SK-N-MC (cell line): ENCODE measurements around the gene ARHGEF7.

Source experiments
- DNase-seq: peaks from one replicate; pipeline ENCODE4 v3.0.0-alpha.2; 2011; ENCODE audit warnings: low read depth, low spot score
- H3K27ac ChIP-seq: fragments of 200-600 bp; sonication (generic); 2 replicates; pipeline ENCODE4 v1.5.1; 2016; ENCODE audit warnings: mixed run types
- H3K36me3 ChIP-seq: fragments of 200-600 bp; sonication (generic); 2 replicates; pipeline ENCODE4 v1.6.1; 2017; ENCODE audit warnings: antibody characterized with exemption, low read length, mixed read lengths; ENCODE audit not compliant: insufficient read depth
- H3K4me3 ChIP-seq: fragments of 200-600 bp; sonication (generic); 2 replicates; pipeline ENCODE4 v1.5.1; 2016
- H3K9ac ChIP-seq: fragments of 200-600 bp; sonication (generic); 2 replicates; pipeline ENCODE4 v1.8.0; 2017; ENCODE audit warnings: mixed run types, mixed read lengths; ENCODE audit not compliant: insufficient read length
- H3K9me3 ChIP-seq: fragments of 200-600 bp; sonication (generic); 2 replicates; pipeline ENCODE4 v1.6.1; 2017; ENCODE audit warnings: low read depth, mild to moderate bottlenecking, antibody characterized with exemption, low read length, moderate library complexity, mixed read lengths
- EZH2 ChIP-seq: fragments of 200-600 bp; sonication (generic); IDR thresholded peaks from one replicate; pipeline ENCODE4 v1.6.1; 2017; ENCODE audit warnings: antibody characterized with exemption
- FOXP2 ChIP-seq: optimal IDR thresholded peaks from 2 replicates; pipeline ENCODE3; 2011; ENCODE audit warnings: mild to moderate bottlenecking, moderate library complexity; ENCODE audit not compliant: insufficient read depth; ENCODE audit errors: extremely low read length, control extremely low read depth
- POLR2AphosphoS5 ChIP-seq: IDR thresholded peaks from 2 replicates; pipeline ENCODE4 v1.6.1; 2012; ENCODE audit warnings: mild to moderate bottlenecking, low read depth, low read length, borderline replicate concordance

ARHGEF7 gene

DNA sequence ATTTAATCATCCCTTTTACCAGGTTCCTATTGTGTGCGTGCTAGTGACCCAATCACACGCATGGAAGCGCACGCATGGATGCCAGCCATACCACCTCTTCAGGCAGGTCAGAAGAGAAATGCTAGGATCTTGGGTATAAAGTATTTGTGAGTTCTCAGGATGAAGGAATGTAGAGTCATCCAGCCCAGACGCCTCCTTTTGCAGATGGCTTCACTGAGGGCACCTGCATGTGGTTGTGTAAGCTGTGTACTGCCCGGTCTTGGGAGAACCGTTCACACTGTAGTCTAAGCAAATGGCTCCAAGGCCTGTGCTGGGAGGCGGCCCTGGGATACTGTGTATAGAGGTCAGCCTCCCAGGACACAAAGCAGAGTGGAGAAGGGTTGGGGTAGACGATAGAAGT is 7.5 kb downstream of the ARHGEF7 start:
- Histone ChIP-seq H3K4me3 (no peak overlapping the region), H3K27ac (no peak overlapping the region), H3K9me3 (no peaks in the 10 kb centered on the region), H3K36me3 (no peaks in the 10 kb centered on the region), H3K9ac (no peak overlapping the region)
- DNase-seq, result no peak
- no peak for TF ChIP-seq EZH2
- TF ChIP-seq POLR2AphosphoS5, result no peak
- TF ChIP-seq FOXP2, result no peak

DNA sequence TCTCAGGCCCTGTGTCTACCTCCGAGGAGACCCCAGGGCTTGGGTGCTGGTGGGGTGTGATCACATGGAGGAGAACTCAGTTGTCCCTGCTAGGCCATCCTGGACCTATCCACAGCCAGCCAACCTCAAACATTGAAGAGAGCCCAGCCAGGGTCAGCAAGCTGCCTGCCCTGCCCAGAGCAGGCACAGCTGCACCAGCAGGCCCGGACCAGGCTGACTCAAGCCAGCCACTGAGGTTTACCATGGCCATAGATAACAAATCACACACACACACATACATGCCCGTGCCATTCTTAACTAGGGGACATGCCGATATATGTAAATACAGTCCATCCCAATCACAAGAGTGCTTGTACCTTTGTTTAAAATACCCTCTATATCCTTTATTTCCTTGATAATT is 8.1 kb downstream of the ARHGEF7 start:
- no peak overlapping the region for H3K9ac ChIP-seq
- no peak overlapping the region for H3K27ac ChIP-seq
- TF ChIP-seq FOXP2 (no peak), POLR2AphosphoS5 (no peak), EZH2 (no peak)
- H3K36me3 ChIP-seq, result no peaks in the 10 kb centered on the region
- H3K4me3 ChIP-seq, result no peak overlapping the region
- H3K9me3 ChIP-seq, result no peaks in the 10 kb centered on the region
- no peak for DNase-seq

DNA sequence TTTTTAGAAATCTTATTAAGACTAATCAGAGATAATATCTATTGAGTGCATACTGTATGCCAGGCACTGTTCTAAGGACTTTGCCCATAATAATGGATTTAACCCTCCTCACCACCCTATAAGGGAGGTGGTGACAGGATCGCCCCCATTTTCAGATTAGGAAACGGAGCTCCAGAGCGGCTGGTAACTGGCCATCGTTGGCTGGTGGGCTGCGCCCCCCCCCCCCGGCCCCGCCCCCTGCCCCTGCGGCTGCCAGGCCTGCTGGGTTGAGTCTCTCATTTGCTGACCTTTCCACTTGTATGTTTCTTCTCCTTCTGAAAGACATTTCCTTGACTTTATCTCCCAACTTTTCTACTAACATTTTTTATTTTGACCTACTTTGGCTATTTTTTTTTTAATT is 8.5 kb downstream of the ARHGEF7 start:
- TF ChIP-seq POLR2AphosphoS5, result no peak
- TF ChIP-seq EZH2, result no peak
- TF ChIP-seq FOXP2, result no peak
- H3K27ac ChIP-seq, result no peak overlapping the region
- H3K4me3 ChIP-seq, result no peak overlapping the region
- DNase-seq, result no peak
- no peaks in the 10 kb centered on the region for H3K9me3 ChIP-seq
- no peak overlapping the region for H3K9ac ChIP-seq
- H3K36me3 ChIP-seq, result no peaks in the 10 kb centered on the region

DNA sequence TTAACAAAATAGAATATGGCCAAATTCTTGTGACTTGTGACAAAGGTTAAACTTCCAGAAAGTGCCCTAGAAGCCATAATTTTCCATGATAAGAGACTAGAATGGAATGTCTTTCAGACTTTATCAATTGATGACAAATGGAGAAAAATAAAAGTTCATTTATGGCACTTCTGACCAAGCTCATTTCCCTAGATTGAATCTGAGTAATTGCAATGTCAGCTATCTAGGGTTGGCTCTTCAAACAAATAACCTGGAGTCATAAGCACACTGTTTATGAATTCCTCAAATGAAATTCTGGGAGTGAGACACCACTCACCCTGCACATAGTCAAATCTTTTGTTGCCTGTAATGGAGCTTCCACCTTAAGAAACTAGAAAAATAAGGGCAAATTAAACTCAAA is 11.4 kb downstream of the ARHGEF7 start:
- Histone ChIP-seq H3K27ac (no peak overlapping the region), H3K4me3 (no peak overlapping the region), H3K36me3 (no peaks in the 10 kb centered on the region), H3K9ac (no peak overlapping the region), H3K9me3 (no peaks in the 10 kb centered on the region)
- TF ChIP-seq EZH2 (no peak), FOXP2 (no peak), POLR2AphosphoS5 (no peak)
- no peak for DNase-seq

DNA sequence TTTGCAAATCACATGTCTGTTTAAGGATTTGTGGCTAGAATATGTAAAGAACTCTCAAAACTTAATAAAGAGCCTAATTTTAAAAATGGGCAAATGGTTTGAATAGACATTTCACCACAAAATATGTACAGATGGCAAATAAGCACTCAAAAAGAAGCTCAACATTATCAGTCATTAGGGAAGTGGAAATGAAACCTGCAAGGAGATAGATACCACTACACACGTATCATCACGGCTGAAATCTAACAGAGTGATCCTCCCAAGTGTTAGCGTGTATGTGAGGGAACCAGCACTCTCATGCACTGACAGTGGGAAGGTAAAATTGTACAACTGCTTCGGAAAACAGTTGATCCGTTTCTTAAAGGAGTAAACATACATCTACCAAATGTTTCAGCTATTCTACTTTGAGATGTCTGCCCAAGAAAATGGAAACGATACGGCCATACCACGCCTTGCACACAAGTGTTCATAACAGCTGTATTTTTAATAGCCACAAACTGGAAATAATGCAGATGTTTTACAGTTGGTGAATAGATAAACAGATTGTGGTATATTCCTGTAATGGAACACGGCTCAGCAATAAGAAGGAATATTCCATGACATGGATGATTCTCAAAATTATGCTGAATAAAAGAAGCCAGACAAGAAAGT is 14.5 kb downstream of the ARHGEF7 start:
- TF ChIP-seq POLR2AphosphoS5 (no peak), FOXP2 (no peak), EZH2 (no peak)
- Histone ChIP-seq H3K9me3 (no peaks in the 10 kb centered on the region), H3K9ac (no peak overlapping the region), H3K36me3 (no peaks in the 10 kb centered on the region), H3K27ac (no peak overlapping the region), H3K4me3 (no peak overlapping the region)
- no peak for DNase-seq

DNA sequence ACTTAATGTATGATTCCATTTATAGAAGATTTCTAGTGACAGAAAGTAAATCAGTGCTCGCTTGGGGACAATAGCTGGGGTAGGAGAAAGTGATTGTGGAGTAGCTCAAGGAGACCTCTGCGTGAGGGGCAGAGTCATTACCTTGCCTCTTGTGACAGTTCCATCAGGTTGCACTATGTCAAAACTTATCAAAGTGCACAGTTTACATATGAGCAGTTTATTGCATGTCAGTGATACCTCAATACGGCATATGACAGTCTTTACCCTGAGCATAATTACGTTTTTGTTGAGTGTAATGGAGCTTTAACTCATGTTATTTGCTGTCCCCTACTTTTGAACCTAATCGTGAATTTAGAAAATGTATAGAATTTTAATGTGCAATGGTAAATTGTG is 15.0 kb downstream of the ARHGEF7 start:
- no peak overlapping the region for H3K27ac ChIP-seq
- no peak overlapping the region for H3K9ac ChIP-seq
- H3K36me3 ChIP-seq, result no peaks in the 10 kb centered on the region
- no peak for DNase-seq
- TF ChIP-seq EZH2, result no peak
- TF ChIP-seq FOXP2, result no peak
- TF ChIP-seq POLR2AphosphoS5, result no peak
- H3K4me3 ChIP-seq, result no peak overlapping the region
- H3K9me3 ChIP-seq, result no peaks in the 10 kb centered on the region

DNA sequence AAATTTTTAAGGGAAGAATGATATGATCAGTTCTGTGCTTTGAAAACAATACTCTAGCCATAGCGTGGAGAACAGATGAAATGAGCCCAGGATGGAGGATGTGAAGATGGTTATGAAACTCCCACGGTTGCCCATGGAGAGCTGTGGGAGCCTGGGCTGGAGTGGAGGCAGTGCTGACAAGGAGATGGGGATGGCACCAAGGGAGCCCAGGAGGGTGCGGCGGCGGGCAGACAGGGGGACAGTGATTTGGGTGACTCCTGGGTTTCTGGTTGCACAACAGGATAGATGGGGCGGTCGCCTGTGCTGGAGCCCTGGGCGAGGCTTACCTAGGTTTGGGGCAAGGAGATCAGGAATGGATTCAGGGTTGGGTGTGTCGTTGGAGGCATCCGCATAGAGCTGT is 15.9 kb downstream of the ARHGEF7 start:
- H3K9me3 ChIP-seq, result no peaks in the 10 kb centered on the region
- TF ChIP-seq EZH2, result no peak
- TF ChIP-seq POLR2AphosphoS5, result no peak
- TF ChIP-seq FOXP2, result no peak
- no peak for DNase-seq

DNA sequence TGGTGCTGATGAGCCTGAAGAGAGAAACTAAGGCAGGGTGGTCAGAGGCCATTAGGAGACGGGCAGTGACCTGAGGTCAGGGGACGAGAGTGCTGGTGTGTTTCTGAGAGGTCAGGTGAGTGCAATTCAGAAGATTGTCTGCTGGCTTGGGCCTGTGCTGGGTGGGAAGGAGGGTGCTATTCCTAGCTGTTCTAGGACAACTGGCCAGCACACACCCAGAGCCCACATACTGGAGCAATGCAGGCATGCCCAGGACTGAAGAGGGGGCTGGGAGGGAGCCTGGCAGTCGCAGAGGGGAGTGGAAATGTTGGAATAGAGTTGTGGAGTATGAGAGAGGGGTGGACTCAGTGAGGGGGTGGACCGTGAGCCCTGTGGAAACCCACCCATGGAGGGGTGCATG is 16.5 kb downstream of the ARHGEF7 start:
- no peak for DNase-seq
- no peak overlapping the region for H3K27ac ChIP-seq
- no peaks in the 10 kb centered on the region for H3K9me3 ChIP-seq
- no peak for TF ChIP-seq FOXP2
- no peak for TF ChIP-seq EZH2
- no peak for TF ChIP-seq POLR2AphosphoS5
- no peaks in the 10 kb centered on the region for H3K36me3 ChIP-seq
- H3K9ac ChIP-seq, result no peak overlapping the region
- H3K4me3 ChIP-seq, result no peak overlapping the region

More for the DNA sequence above, 15.9 kb downstream of the ARHGEF7 start:
- Histone ChIP-seq H3K4me3 (no peak overlapping the region), H3K27ac (no peak overlapping the region), H3K9ac (no peak overlapping the region), H3K36me3 (no peaks in the 10 kb centered on the region)

DNA sequence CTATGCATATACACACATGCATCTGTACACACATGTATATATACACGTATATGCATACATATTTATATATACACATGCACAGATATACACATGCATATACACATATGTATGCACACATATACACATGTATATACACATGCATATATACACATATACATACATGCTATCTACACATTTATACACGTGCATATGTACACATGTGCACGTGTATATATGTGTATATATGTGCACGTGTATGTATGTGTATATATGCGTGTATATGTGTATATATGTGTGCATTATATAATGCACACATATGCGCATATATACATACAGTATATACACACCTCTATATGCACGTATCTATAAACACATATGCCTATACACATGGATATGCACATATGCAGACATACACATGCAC is 17.8 kb downstream of the ARHGEF7 start:
- TF ChIP-seq FOXP2 (no peak), POLR2AphosphoS5 (no peak), EZH2 (no peak)
- H3K9ac ChIP-seq, result no peak overlapping the region
- H3K4me3 ChIP-seq, result no peak overlapping the region
- H3K9me3 ChIP-seq, result no peaks in the 10 kb centered on the region
- no peak overlapping the region for H3K27ac ChIP-seq
- no peaks in the 10 kb centered on the region for H3K36me3 ChIP-seq
- no peak for DNase-seq
